ENCODE results near the gene OR10H3. TPM values are rescaled to one million over a fixed set of nuclear protein-coding genes. Genes with fewer than 3 reads are reported as not detected.

OR10H3 gene
- total and polyA plus RNA-seq, 2 of the 8 experiments (the other 6 are each of a cell fraction or from before 2014, with no cell fraction given): not detected

- TF ChIP-seq GTF2F1 (IDR thresholded peaks at IDR 0.05; ENCODE audit: borderline replicate concordance, low read depth, low read length) (no peak), ASH2L (IDR thresholded peaks at IDR 0.05; ENCODE audit: low read length) (no peak), SIRT6 (IDR thresholded peaks at IDR 0.05; ENCODE audit: low read length) (no peak), JUND (IDR thresholded peaks at IDR 0.05; ENCODE audit: low read length) (no peak), POLR2AphosphoS5 (IDR thresholded peaks at IDR 0.05; ENCODE audit: low read depth, low read length) (no peak), NANOG (IDR thresholded peaks at IDR 0.05; ENCODE audit: insufficient read depth, low read depth, low read length, poor library complexity, severe bottlenecking) (no peak)
Measured at GRCh38 chr19:15775249-15775648, 37.5 kb downstream of the OR10H3 start (continued).
